HG02970 (cell line): ENCODE results near the gene TRPM3.
"Not testable (repeated sequence)": the region's sequence is repeated elsewhere in the genome, so short reads cannot be mapped to it uniquely, and the experiment has no call there.

ENCODE experiments used
- ATAC-seq: cut with Tn5 transposase; IDR thresholded peaks from one replicate; pipeline ENCODE4 v1.9.1; 2021; ENCODE audit warnings: mild to moderate bottlenecking, moderate library complexity, moderate number of reproducible peaks; ENCODE audit not compliant: unreplicated experiment, low FRiP score

TRPM3 gene

DNA sequence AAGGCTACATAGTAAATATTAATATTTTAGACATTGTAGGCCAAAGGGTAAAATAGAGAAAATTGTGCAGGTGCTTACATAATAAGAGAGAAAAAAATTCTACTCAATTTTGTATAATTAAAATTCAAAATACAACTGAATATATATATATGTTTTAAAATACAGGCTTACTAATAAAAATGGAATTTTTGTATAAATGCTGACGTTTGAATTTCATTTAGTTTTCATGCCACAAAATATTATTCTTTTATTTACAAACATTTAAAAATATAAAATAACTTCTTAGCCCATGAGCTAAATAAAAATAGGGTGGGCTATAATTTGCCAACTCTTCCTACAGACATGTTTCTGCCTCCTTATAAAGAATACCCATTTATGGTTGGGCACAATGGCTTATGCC lies 328.6 kb downstream of the TRPM3 start:
- no peak for ATAC-seq

DNA sequence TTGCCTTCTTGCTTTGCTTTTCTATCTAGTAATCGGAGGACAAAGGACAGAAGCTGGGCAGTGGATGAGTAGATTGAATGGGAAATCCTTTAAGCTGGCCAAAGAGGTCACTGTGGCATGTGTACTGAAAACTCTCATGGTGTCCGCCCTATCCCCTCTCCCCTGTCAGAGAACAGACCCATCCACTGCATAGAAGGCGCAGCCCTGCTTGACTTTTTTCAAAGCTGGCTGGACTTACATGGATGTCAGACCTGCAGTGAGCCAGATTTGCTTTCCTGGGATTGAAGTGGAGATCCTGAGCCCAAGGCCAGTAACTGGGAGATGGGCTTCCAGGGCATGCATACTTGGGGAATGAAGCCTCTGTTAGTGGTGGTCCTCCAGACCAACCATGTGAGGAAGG lies 329.5 kb downstream of the TRPM3 start:
- no peak for ATAC-seq

DNA sequence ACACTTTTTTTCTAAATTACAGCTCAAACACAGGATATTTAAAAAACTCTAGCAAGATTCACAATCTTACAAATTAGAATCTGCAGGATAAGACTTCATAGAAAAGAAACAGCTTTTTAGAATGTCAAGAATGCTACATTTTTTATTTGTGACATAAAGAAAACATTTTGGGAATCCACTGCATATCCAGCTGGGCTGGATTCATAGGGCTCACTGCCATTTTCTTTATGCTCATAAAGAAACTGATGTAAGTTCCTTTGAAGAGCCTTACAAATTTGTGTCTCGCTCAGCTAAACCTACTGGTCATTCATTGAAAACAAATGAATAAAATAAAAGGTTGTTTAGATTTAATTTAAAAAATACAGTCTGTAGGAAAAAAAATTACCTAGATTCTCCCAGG lies 332.3 kb downstream of the TRPM3 start:
- no peak for ATAC-seq

- no peak for ATAC-seq
These were observed 337.0 kb downstream of the TRPM3 start for GRCh38 chr9:70784456-70784855.

DNA sequence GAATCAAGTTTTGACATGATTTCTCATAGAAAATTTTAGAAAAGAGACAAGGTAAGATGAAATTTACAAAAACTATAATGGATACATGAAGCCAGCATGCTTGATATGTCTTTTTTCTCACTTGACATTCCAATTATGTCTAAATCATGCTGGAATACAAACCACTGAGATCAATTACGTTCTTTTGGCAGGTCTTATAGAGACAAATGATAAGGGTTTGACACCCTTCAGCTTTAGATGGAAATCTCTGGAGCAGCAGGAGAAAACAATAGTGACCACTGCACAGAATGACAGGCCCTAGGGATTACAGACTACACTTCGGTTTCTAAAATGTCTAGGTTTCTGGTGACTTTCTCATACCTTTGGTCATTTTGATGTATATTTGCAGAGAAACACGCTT lies 342.9 kb downstream of the TRPM3 start:
- ATAC-seq = no peak

DNA sequence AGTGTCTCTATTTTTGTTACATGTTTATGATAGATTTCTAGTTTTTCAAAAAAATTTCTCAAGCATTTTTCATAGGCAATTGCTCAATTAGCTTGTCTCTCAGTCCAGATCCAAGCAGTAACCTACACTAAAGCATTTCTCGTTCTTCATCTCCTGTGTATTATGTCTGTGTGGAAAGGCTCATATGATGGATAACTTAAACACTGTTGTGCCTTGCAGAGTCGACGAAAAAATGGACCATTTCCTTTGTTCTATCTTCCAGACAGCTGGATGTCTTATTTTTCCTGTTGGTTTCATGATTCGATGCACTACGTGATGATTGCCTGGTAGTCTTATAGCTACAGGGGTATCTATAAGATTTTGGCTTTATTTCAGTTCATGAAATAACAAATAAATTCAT lies 347.8 kb downstream of the TRPM3 start:
- no peak for ATAC-seq

DNA sequence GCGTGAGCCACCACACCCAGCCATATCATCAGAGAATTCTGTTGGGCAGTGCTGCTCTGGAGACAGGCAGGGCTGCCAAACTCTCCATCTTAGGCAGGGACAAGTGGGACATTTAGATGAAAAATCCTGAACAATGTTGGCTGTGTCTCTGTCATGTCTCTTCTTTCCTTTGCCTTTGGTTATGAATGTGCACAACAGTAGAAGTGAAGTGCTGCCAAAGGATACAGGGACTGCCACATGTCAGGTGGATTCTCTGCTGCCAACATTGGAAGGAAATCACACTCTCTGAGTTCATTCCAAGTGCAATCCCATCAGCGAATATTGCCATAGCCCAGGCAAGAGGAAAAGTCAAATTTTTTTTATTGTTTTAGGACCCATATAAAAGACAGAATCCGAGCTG lies 348.8 kb downstream of the TRPM3 start:
- ATAC-seq = no peak

DNA sequence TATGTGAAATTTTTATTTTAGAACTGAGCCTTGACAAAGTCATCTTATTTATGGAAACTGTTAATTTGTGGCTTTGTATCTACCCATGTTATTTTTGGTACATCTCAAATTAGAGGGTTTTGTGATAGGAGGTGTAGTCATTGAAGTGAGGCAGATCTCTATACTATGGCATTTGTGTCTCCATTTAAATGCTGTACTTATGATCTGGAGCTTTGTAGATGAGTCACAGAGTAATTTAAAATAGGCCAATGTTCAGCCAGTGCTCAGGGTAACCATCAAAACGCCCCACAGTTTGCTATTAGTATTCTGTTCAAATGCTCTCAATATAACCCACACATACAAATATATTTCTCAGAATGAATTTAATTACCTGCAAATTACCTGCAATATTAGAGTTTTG lies 355.5 kb downstream of the TRPM3 start:
- ATAC-seq = no peak

DNA sequence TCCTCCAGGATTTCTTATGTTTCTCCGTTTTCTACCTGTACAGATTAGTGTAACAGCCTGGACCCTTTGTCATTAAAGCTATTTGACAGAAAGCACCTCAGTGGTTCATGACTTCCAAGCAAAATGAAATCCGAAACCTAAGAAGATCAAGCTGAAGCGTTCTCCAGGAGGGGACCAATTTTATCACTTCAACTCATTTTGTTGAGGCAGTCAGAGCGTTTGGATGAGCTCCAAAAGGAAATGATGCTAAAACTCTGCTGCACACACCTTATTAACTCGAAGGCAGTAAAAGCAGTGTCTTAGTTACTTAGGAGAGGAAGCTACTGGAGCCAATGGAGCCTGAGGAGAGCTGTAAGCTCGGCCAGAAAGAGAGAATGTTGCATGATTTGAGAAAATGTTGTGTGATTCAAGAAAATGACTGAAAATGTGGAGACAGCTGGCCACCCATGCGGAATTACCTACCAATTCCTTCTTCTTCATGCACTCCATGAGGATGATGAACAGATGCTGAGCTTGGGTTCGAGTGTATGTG lies 360.2 kb downstream of the TRPM3 start:
- ATAC-seq = no peak

DNA sequence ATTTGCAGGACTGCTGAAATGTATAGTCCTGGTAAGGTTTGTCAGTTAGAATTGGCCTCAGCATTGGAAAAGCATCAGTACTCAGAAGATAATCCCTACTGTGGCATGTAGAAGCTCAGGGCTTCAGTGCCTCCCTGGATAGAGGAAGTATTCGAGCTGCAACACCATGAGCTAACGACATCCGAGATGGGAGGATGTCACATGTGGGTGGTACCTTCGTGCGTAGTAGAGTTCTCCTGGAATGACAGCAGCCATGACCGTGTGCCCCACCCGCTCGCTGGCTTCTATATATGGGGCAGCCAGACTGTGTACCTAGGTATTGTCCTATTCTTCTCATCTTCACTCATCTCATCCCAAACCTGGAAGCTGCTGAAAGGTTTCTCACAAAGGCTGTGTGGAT lies 361.2 kb downstream of the TRPM3 start:
- no peak for ATAC-seq

DNA sequence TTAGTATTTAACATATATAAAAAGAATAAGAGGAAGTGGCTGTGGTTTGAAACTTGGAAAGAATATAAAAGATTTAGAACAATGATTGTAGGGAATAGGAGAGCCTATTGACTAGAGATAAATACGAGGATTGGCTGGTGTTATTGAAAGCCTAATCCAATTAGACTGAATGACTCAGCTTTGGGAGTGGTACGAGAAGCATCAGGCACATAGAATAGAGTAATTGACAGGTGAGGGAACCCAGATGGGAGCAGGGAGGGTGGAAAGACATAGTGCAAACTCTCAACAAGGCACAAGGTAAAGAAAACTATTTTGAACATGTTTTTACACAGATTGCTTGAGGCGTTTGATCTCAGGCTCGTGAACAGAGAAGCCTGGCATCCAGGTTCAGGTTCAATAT lies 368.1 kb downstream of the TRPM3 start:
- no peak for ATAC-seq

GRCh38 chr9:70749066-70749465 lies 372.4 kb downstream of the TRPM3 start:
- ATAC-seq = no peak

- no peak for ATAC-seq
These were observed 374.1 kb downstream of the TRPM3 start for GRCh38 chr9:70747261-70747718.

- no peak for ATAC-seq
These were observed 374.7 kb downstream of the TRPM3 start for GRCh38 chr9:70746760-70747159.

DNA sequence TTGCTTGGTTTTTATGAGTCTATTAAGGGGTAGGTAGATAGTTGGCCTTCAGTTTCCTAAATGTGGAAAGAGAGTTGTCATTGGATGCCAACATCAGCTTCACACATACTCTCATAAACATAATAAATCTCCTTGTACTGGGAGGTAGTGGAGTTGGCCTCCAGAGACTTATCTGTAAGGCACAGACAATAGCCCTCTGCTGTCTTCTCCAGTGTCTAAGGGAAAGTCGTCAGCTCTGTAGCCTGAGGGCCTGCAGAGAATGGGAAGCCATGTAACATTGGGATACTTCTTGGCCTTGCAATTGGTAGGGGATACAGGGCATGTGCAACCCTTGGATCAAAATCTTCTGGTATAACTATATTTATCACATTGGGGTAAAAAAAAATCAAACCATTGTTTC lies 375.1 kb downstream of the TRPM3 start:
- no peak for ATAC-seq

DNA sequence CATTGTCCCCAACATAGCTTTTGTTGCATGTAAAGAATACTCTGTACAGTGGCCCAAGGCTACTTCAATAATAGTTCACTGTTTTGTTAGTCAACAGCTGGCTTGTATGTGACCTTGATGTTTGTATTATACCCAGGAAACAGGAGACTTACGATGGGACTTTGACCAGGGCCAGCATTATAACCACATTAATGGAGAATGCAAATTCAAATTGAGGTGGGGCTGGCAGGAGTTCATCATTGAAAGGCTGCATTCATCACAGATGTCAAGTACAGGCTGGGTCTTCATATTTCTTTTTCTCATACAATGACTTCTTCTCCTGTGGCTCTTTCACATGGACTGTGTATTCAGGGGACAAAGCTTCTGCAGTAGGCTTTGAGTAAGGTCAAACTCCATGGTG lies 396.6 kb downstream of the TRPM3 start:
- not testable (repeated sequence) for ATAC-seq

GRCh38 chr9:70724025-70724424 lies 397.4 kb downstream of the TRPM3 start:
- ATAC-seq = not testable (repeated sequence)

DNA sequence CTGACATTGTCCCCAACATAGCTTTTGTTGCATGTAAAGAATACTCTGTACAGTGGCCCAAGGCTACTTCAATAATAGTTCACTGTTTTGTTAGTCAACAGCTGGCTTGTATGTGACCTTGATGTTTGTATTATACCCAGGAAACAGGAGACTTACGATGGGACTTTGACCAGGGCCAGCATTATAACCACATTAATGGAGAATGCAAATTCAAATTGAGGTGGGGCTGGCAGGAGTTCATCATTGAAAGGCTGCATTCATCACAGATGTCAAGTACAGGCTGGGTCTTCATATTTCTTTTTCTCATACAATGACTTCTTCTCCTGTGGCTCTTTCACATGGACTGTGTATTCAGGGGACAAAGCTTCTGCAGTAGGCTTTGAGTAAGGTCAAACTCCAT lies 414.6 kb downstream of the TRPM3 start:
- ATAC-seq = not testable (repeated sequence)

DNA sequence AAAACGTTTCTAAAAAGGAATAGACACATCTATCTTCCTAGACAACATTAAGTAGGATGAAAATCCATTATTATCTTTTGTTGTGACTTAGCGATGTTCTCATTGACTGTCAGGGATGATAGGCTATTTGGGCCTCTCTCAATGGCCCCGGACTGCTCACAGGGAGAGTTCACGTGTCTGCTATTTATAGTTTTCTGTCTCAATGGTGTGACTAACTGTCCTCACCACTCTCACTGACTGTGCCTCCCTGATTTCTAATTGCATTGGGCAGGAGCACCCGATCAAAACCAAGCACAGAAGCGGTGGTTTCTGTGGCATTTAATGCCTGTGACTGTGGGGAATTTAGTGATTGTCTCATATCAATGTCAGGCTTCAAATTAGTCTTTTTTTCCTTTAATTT lies 420.3 kb downstream of the TRPM3 start:
- no peak for ATAC-seq

DNA sequence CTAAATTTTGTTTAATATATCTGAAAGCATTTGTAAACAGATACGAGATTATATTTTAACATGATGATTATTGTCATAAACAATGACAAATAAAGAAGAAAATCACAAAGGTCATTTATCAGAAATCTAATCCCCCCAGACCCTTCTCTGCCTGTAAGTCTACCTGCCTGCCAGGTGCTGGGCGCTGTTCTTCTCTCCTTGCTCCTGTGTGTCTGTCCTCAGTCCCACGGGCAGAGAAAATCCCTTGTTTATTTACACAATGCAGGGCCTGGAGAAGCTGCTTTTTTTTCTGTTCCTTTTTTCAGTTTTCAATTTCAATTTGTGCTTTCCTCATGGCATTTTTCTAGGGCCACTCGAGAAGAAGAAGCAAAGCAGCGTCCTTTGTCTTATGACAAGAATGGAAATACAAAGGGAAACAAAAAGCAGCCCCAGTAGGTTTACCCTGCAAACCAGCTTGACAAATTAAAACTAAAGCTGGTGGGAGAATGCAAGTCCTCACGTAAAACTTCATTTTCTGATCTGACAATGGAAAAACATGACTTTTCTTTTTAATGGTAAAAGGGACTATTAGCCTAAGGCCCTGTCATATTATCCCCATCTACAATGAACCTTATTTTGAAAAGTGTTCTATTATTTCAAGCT lies 424.6 kb downstream of the TRPM3 start:
- ATAC-seq = no peak

DNA sequence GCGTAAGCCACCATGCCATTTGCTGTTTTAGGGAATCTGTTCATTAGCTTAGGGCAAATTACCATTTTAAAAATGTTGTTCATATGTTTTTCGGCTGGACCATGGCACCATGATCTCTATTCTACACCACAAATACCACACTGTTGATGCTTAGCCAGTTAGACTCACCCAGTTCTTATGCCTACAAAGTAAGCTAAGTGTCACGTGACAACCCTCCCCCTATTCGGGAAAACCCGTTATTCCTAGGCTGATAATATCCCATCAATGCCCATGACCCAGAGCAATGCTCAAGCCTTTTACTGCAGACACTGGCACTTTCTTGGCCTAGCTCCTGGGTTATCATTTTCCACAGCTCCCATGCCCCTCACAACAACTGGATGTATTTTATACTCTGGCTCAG lies 426.7 kb downstream of the TRPM3 start:
- ATAC-seq = no peak

DNA sequence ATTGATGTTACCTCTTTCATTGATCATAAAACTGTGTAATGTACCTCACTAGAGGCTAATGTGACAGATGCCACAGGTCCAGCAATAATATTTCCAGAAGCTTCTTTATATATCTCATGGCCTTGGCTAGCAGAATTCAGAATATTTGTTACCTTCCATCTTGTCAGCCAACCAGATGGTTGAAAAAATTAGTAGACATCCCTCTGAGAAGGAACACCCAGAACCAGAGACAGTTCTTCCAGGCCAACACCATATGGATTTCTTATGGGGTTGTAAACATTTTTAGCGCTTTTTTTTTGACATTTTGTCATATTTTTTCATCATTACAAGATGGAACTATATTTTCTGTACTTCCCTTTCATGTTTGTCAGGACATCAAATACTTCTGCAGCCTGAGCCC lies 428.2 kb downstream of the TRPM3 start:
- ATAC-seq = no peak

GRCh38 chr9:70692431-70692830 lies 429.0 kb downstream of the TRPM3 start:
- ATAC-seq = no peak
